ENCODE data around the gene EDIL3. TPM values are rescaled to one million over a fixed set of nuclear protein-coding genes. Genes with fewer than 3 reads are reported as not detected.
"Not testable (repeated sequence)": the region's sequence is repeated elsewhere in the genome, so short reads cannot be mapped to it uniquely, and the experiment has no call there.

EDIL3 gene
- total RNA-seq, 2 donors from 2014 or later: 2.2 to 17.5 TPM

- WGBS, 2 experiments (ENCODE audit: insufficient coverage in 1 of 2, insufficient read length in 1 of 2): 80 to 92% methylated on average over 2 to 3 of the region's 3 CpGs
- Histone ChIP-seq H3K27ac (ENCODE audit: low read depth, low read length) (no peak overlapping the region), H3K9me3 (ENCODE audit: control insufficient read depth, low read length) (peaks cover 9% of the 10 kb centered on the region), H3K27me3 (ENCODE audit: control insufficient read depth, insufficient read depth, low read length, poor library complexity, severe bottlenecking) (no peaks in the 10 kb centered on the region), H3K9ac (ENCODE audit: extremely low read depth, low read length, poor library complexity, severe bottlenecking) (no peak overlapping the region), H3K36me3 (ENCODE audit: control insufficient read depth, insufficient read depth, low read length) (no peaks in the 10 kb centered on the region), H3K4me1 (ENCODE audit: control insufficient read depth, insufficient read depth, low read length) (no peaks in the 10 kb centered on the region), H3K4me3 (ENCODE audit: low read length) (no peak overlapping the region)
- TF ChIP-seq CTCF (conservative IDR thresholded peaks at IDR 0.05): no peak
- DNase-seq: no peak
- Mint-ChIP-seq H3K36me3 (ENCODE audit: low read depth) (peaks cover 5% of the 10 kb centered on the region), H3K4me3 (no peak overlapping the region), H3K27ac (no peak overlapping the region), H3K9me3 (peaks cover 26% of the 10 kb centered on the region), H3K4me1 (no peaks in the 10 kb centered on the region), H3K27me3 (ENCODE audit: insufficient read depth) (no peaks in the 10 kb centered on the region)
Observed at GRCh38 chr5:84322646-84323045, 62.0 kb downstream of the EDIL3 start.

GRCh38 chr5:84317826-84318225, 66.9 kb downstream of the EDIL3 start:
- not testable (repeated sequence) for H3K9ac ChIP-seq (ENCODE audit: extremely low read depth, low read length, poor library complexity, severe bottlenecking); H3K4me3 ChIP-seq (ENCODE audit: low read length); H3K4me1 ChIP-seq (ENCODE audit: control insufficient read depth, insufficient read depth, low read length); H3K27ac ChIP-seq (ENCODE audit: low read depth, low read length); H3K27me3 ChIP-seq (ENCODE audit: control insufficient read depth, insufficient read depth, low read length, poor library complexity, severe bottlenecking); H3K27ac Mint-ChIP-seq; H3K4me1 Mint-ChIP-seq; H3K9me3 ChIP-seq (ENCODE audit: control insufficient read depth, low read length); H3K36me3 ChIP-seq (ENCODE audit: control insufficient read depth, insufficient read depth, low read length); DNase-seq; H3K4me3 Mint-ChIP-seq; H3K36me3 Mint-ChIP-seq (ENCODE audit: low read depth); H3K27me3 Mint-ChIP-seq (ENCODE audit: insufficient read depth)
- 82% methylated on average over 1 of the region's 1 CpG; no CpG with 5 or more reads in 1 of the 2 experiments for WGBS, 2 experiments (ENCODE audit: insufficient coverage in 1 of 2, insufficient read length in 1 of 2)
- peaks cover 27% of the 10 kb centered on the region for H3K9me3 Mint-ChIP-seq

- H3K27ac Mint-ChIP-seq; H3K27me3 Mint-ChIP-seq (ENCODE audit: insufficient read depth); H3K27me3 ChIP-seq (ENCODE audit: control insufficient read depth, insufficient read depth, low read length, poor library complexity, severe bottlenecking); H3K36me3 ChIP-seq (ENCODE audit: control insufficient read depth, insufficient read depth, low read length); DNase-seq; H3K27ac ChIP-seq (ENCODE audit: low read depth, low read length); H3K4me3 Mint-ChIP-seq; H3K9ac ChIP-seq (ENCODE audit: extremely low read depth, low read length, poor library complexity, severe bottlenecking); H3K36me3 Mint-ChIP-seq (ENCODE audit: low read depth); H3K4me1 ChIP-seq (ENCODE audit: control insufficient read depth, insufficient read depth, low read length); H3K4me1 Mint-ChIP-seq; H3K4me3 ChIP-seq (ENCODE audit: low read length); H3K9me3 ChIP-seq (ENCODE audit: control insufficient read depth, low read length): not testable (repeated sequence)
- WGBS, 2 experiments (ENCODE audit: insufficient coverage in 1 of 2, insufficient read length in 1 of 2): 90 to 95% methylated on average over 2 to 16 of the region's 30 CpGs
- H3K9me3 Mint-ChIP-seq: peaks cover 18% of the 10 kb centered on the region
Observed at GRCh38 chr5:84312280-84312679, 72.4 kb downstream of the EDIL3 start.

- H3K4me3 ChIP-seq (ENCODE audit: low read length); H3K9ac ChIP-seq (ENCODE audit: extremely low read depth, low read length, poor library complexity, severe bottlenecking); H3K27me3 Mint-ChIP-seq (ENCODE audit: insufficient read depth); H3K4me1 ChIP-seq (ENCODE audit: control insufficient read depth, insufficient read depth, low read length); H3K27ac ChIP-seq (ENCODE audit: low read depth, low read length); H3K27me3 ChIP-seq (ENCODE audit: control insufficient read depth, insufficient read depth, low read length, poor library complexity, severe bottlenecking); H3K36me3 Mint-ChIP-seq (ENCODE audit: low read depth); H3K36me3 ChIP-seq (ENCODE audit: control insufficient read depth, insufficient read depth, low read length); H3K9me3 ChIP-seq (ENCODE audit: control insufficient read depth, low read length); H3K4me3 Mint-ChIP-seq; DNase-seq; H3K27ac Mint-ChIP-seq: not testable (repeated sequence)
- peaks cover 18% of the 10 kb centered on the region for H3K4me1 Mint-ChIP-seq
- peaks cover 18% of the 10 kb centered on the region for H3K9me3 Mint-ChIP-seq
Observed at GRCh38 chr5:84309850-84310249, 74.8 kb downstream of the EDIL3 start.

Measured in endodermal cell (in vitro differentiated cells).